K562 (cell line): ENCODE measurements around the gene SLC39A11. TPM values are rescaled to one million over a fixed set of nuclear protein-coding genes. Genes with fewer than 3 reads are reported as not detected.

Experiments
- CHD4 ChIP-seq: fragments of 200-600 bp; sonication (generic); IDR thresholded peaks from 3 replicates; pipeline ENCODE4 v1.6.1; 2012; ENCODE audit warnings: low read depth, mild to moderate bottlenecking, mixed read lengths, low read length, inconsistent platforms; ENCODE audit not compliant: insufficient read depth, insufficient replicate concordance, poor library complexity, severe bottlenecking
- ERF ChIP-seq: fragments of 450-650 bp; formaldehyde crosslinking; IDR thresholded peaks from 2 replicates; pipeline ENCODE4 v1.4.0; 2020; ENCODE audit warnings: mild to moderate bottlenecking, mixed read lengths
- FIP1L1 ChIP-seq: fragments of 200-400 bp; formaldehyde crosslinking; IDR thresholded peaks from 2 replicates; pipeline ENCODE4 v1.6.1; 2018; ENCODE audit warnings: mild to moderate bottlenecking, low read depth, low read length; ENCODE audit not compliant: poor library complexity, severe bottlenecking
- HDAC2 ChIP-seq: fragments of 450-650 bp; IDR thresholded peaks from 2 replicates; pipeline ENCODE4 v1.6.1; 2016; ENCODE audit warnings: mild to moderate bottlenecking
- NR1H2 ChIP-seq: sonication (generic); formaldehyde crosslinking; IDR thresholded peaks from 2 replicates; pipeline ENCODE4 v1.4.0; 2020; ENCODE audit warnings: mild to moderate bottlenecking, missing genetic modification reagents
- STAT5A ChIP-seq: IDR thresholded peaks from 2 replicates; pipeline ENCODE4 v1.6.1; 2012; ENCODE audit warnings: low read length, inconsistent platforms, borderline replicate concordance
- XRCC5 ChIP-seq: fragments of 200-400 bp; formaldehyde crosslinking; IDR thresholded peaks from 2 replicates; pipeline ENCODE4 v1.6.1; 2017; ENCODE audit warnings: low read depth, mild to moderate bottlenecking, low read length
- ZBTB1 ChIP-seq: sonication (generic); formaldehyde crosslinking; IDR thresholded peaks from 2 replicates; pipeline ENCODE4 v1.8.1; 2023; ENCODE audit warnings: missing genetic modification reagents, low read depth, mild to moderate bottlenecking, borderline replicate concordance
- ZKSCAN8 ChIP-seq: fragments of 200-800 bp; sonication (Bioruptor generic); IDR thresholded peaks from 2 replicates; pipeline ENCODE4 v1.6.1; 2016; ENCODE audit warnings: missing genetic modification characterization, missing compliant biosample characterization
- ZNF668 ChIP-seq: fragments of 250-450 bp; sonication (Bioruptor Pico); IDR thresholded peaks from 2 replicates; pipeline ENCODE4 v1.8.0; 2022; ENCODE audit warnings: mild to moderate bottlenecking, inconsistent platforms
- polyA plus RNA-seq, 8 experiments: library from polyadenylated mRNA; depleted of rRNA in 4 of 8; stranded (reverse) in 5 of 8; unstranded in 3 of 8; fragments of >200 nt; fragmentation: Nextera tagmentation in 2 of 8; fragmentation: Illumina TruSeq in 1 of 8; extraction: Ambion mirVana in 2 of 8; extraction: Trizol in 1 of 8; gene quantifications; 2 replicates each; pipeline versions ENCODE4 v1.2.1 to v1.2.3, GENCODE V29; 2011 to 2014; ENCODE audit warnings: inconsistent platforms in 1 of 8, missing spikeins in 1 of 8
- total RNA-seq, 7 experiments: library from RNA; depleted of rRNA in 6 of 7; stranded (reverse); fragments of >200 nt in 6 of 7; fragmentation: Illumina TruSeq in 2 of 7; extraction: Trizol in 2 of 7; gene quantifications; 2 replicates each; pipeline versions ENCODE4 v1.2.1 to v1.2.3, GENCODE V29; 2011 to 2021; ENCODE audit warnings: low replicate concordance in 1 of 7
- TF ChIP-seq, protein P1 (sequence below): fragments of 250-450 bp; sonication (Bioruptor Pico); IDR thresholded peaks from 2 replicates; pipeline ENCODE4 v1.5.0; 2021; ENCODE audit warnings: mild to moderate bottlenecking, borderline replicate concordance
- TF ChIP-seq, protein P2 (sequence below): fragments of 250-450 bp; sonication (Bioruptor Pico); IDR thresholded peaks from 2 replicates; pipeline ENCODE4 v1.4.0; 2020
- TF ChIP-seq, protein P3 (sequence below), 2 experiments: fragments of 150-350 bp in 1 of 2; IDR thresholded peaks; 2 replicates each; pipeline ENCODE4 v1.6.1; 2012 to 2016; ENCODE audit warnings: low read depth in 2 of 2, low read length in 2 of 2, mild to moderate bottlenecking in 1 of 2, moderate library complexity in 1 of 2
- TF ChIP-seq, protein P4 (sequence below): IDR thresholded peaks from 3 replicates; pipeline ENCODE4 v1.6.1; 2011; ENCODE audit warnings: borderline replicate concordance, mild to moderate bottlenecking; ENCODE audit not compliant: insufficient read length, insufficient read depth

Gene SLC39A11
- total and polyA plus RNA-seq, 9 of the 15 experiments (the other 6 are each of a cell fraction or from before 2014, with no cell fraction given), result 10.5 to 26.4 (median 13.4) TPM

DNA sequence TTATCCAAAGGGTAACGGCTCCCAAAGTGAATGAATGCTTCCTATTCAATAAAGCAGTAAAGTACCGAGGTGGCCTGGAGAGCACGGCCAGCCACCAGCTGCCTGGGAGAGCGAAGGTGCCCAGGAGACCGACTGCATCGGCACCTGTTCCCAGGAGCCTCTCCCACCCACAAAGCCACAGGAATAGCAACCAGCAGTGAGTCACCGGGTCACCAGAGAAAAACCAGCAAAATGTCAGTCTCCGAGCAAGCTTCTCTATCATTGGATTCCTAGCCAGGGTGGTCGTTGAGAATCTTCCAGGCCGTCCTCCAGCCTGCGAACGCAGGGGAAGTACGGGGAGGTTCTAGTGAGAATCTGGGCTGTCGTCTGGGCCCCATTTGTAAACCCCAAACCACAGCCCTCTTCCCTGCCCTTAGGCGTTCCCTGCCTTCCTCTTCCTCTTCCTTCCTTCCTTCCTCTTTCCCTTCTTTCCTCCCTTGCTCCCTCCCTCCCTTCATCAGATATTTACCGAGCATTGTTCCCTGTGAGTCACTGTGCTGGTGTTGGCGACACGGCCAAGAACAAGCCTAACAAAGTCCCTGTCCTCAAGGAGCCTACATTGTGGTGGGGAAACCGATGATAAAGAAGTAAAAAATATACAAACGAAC is 114.6 kb downstream of the SLC39A11 start (continued):
- TF ChIP-seq ZBTB1, result no peak
- TF ChIP-seq, protein P1, sequence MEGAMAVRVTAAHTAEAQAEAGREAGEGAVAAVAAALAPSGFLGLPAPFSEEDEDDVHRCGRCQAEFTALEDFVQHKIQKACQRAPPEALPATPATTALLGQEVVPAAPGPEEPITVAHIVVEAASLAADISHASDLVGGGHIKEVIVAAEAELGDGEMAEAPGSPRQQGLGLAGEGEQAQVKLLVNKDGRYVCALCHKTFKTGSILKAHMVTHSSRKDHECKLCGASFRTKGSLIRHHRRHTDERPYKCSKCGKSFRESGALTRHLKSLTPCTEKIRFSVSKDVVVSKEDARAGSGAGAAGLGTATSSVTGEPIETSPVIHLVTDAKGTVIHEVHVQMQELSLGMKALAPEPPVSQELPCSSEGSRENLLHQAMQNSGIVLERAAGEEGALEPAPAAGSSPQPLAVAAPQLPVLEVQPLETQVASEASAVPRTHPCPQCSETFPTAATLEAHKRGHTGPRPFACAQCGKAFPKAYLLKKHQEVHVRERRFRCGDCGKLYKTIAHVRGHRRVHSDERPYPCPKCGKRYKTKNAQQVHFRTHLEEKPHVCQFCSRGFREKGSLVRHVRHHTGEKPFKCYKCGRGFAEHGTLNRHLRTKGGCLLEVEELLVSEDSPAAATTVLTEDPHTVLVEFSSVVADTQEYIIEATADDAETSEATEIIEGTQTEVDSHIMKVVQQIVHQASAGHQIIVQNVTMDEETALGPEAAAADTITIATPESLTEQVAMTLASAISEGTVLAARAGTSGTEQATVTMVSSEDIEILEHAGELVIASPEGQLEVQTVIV (CRISPR knock-in tag), result no peak
- TF ChIP-seq, protein P2, sequence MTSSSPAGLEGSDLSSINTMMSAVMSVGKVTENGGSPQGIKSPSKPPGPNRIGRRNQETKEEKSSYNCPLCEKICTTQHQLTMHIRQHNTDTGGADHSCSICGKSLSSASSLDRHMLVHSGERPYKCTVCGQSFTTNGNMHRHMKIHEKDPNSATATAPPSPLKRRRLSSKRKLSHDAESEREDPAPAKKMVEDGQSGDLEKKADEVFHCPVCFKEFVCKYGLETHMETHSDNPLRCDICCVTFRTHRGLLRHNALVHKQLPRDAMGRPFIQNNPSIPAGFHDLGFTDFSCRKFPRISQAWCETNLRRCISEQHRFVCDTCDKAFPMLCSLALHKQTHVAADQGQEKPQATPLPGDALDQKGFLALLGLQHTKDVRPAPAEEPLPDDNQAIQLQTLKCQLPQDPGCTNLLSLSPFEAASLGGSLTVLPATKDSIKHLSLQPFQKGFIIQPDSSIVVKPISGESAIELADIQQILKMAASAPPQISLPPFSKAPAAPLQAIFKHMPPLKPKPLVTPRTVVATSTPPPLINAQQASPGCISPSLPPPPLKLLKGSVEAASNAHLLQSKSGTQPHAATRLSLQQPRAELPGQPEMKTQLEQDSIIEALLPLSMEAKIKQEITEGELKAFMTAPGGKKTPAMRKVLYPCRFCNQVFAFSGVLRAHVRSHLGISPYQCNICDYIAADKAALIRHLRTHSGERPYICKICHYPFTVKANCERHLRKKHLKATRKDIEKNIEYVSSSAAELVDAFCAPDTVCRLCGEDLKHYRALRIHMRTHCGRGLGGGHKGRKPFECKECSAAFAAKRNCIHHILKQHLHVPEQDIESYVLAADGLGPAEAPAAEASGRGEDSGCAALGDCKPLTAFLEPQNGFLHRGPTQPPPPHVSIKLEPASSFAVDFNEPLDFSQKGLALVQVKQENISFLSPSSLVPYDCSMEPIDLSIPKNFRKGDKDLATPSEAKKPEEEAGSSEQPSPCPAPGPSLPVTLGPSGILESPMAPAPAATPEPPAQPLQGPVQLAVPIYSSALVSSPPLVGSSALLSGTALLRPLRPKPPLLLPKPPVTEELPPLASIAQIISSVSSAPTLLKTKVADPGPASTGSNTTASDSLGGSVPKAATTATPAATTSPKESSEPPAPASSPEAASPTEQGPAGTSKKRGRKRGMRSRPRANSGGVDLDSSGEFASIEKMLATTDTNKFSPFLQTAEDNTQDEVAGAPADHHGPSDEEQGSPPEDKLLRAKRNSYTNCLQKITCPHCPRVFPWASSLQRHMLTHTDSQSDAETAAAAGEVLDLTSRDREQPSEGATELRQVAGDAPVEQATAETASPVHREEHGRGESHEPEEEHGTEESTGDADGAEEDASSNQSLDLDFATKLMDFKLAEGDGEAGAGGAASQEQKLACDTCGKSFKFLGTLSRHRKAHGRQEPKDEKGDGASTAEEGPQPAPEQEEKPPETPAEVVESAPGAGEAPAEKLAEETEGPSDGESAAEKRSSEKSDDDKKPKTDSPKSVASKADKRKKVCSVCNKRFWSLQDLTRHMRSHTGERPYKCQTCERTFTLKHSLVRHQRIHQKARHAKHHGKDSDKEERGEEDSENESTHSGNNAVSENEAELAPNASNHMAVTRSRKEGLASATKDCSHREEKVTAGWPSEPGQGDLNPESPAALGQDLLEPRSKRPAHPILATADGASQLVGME, result no peak
- no peak for TF ChIP-seq CHD4
- TF ChIP-seq, protein P3, sequence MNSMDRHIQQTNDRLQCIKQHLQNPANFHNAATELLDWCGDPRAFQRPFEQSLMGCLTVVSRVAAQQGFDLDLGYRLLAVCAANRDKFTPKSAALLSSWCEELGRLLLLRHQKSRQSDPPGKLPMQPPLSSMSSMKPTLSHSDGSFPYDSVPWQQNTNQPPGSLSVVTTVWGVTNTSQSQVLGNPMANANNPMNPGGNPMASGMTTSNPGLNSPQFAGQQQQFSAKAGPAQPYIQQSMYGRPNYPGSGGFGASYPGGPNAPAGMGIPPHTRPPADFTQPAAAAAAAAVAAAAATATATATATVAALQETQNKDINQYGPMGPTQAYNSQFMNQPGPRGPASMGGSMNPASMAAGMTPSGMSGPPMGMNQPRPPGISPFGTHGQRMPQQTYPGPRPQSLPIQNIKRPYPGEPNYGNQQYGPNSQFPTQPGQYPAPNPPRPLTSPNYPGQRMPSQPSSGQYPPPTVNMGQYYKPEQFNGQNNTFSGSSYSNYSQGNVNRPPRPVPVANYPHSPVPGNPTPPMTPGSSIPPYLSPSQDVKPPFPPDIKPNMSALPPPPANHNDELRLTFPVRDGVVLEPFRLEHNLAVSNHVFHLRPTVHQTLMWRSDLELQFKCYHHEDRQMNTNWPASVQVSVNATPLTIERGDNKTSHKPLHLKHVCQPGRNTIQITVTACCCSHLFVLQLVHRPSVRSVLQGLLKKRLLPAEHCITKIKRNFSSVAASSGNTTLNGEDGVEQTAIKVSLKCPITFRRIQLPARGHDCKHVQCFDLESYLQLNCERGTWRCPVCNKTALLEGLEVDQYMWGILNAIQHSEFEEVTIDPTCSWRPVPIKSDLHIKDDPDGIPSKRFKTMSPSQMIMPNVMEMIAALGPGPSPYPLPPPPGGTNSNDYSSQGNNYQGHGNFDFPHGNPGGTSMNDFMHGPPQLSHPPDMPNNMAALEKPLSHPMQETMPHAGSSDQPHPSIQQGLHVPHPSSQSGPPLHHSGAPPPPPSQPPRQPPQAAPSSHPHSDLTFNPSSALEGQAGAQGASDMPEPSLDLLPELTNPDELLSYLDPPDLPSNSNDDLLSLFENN (IDR thresholded peaks at IDR 0.05; ENCODE audit: low read depth in 2 of 2, low read length in 2 of 2), result no peak
- no peak for TF ChIP-seq HDAC2
- no peak for TF ChIP-seq NR1H2 (CRISPR knock-in tag)
- no peak for TF ChIP-seq FIP1L1
- TF ChIP-seq ZKSCAN8 (CRISPR knock-in tag), result no peak
- TF ChIP-seq ZNF668 (CRISPR knock-in tag), result no peak
- TF ChIP-seq, protein P4, sequence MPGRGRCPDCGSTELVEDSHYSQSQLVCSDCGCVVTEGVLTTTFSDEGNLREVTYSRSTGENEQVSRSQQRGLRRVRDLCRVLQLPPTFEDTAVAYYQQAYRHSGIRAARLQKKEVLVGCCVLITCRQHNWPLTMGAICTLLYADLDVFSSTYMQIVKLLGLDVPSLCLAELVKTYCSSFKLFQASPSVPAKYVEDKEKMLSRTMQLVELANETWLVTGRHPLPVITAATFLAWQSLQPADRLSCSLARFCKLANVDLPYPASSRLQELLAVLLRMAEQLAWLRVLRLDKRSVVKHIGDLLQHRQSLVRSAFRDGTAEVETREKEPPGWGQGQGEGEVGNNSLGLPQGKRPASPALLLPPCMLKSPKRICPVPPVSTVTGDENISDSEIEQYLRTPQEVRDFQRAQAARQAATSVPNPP, result no peak
- no peak for TF ChIP-seq XRCC5
- TF ChIP-seq STAT5A, result no peak
- no peak for TF ChIP-seq ERF (CRISPR knock-in tag)
